Measurements from ENCODE around the gene MTTP. TPM values are rescaled to one million over a fixed set of nuclear protein-coding genes. Genes with fewer than 3 reads are reported as not detected.

MTTP gene
- total RNA-seq, 2 donors from 2014 or later = 1.5 TPM; not detected in 1

DNA sequence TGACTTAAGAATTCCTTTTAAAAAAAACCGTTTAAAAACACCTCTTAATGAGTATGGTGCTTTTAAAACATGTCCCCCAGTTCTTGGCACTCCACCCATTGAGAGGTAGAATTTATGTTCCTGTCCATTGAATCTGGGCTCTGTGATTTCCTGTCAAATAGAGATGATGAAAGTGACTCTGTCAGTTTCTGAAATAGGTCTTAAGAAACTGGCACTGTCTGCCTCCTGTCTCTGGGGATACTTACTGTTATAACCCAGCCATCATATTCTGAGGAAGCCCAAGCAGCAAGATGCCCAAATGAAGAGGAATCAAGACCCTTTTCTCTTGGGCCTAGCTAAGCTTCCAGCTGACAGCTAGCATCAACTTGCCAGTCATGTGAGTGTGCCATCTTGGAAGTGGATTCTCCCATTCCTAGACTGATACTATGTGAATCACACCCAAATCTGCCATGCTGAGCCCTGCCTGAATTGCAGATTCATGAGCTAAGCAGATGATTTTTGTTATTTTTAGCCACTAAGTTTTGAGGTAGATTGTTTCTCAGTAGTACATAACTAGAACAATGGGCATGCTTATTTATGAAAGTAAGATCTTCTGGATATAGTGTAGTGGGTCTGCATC is 60.2 kb downstream of the MTTP start:
- no peaks in the 10 kb centered on the region for H3K27me3 ChIP-seq (replicated peaks; ENCODE audit: insufficient read depth)
- no peak overlapping the region for H3K4me3 ChIP-seq
- WGBS = 74% methylated on average over 1 of the region's 1 CpG
- H3K27ac ChIP-seq = no peak overlapping the region
- H3K36me3 ChIP-seq = no peaks in the 10 kb centered on the region
- H3K9me3 ChIP-seq = no peaks in the 10 kb centered on the region
- intact Hi-C loops (cut with DNase I) = no loop called here
- no peak for DNase-seq (ENCODE audit: low spot score)
- no peaks in the 10 kb centered on the region for H3K4me1 ChIP-seq (replicated peaks)
- TF ChIP-seq POLR2AphosphoS5 (IDR thresholded peaks at IDR 0.05) (no peak), POLR2A (IDR thresholded peaks at IDR 0.05) (no peak)
- TF ChIP-seq, protein P1, sequence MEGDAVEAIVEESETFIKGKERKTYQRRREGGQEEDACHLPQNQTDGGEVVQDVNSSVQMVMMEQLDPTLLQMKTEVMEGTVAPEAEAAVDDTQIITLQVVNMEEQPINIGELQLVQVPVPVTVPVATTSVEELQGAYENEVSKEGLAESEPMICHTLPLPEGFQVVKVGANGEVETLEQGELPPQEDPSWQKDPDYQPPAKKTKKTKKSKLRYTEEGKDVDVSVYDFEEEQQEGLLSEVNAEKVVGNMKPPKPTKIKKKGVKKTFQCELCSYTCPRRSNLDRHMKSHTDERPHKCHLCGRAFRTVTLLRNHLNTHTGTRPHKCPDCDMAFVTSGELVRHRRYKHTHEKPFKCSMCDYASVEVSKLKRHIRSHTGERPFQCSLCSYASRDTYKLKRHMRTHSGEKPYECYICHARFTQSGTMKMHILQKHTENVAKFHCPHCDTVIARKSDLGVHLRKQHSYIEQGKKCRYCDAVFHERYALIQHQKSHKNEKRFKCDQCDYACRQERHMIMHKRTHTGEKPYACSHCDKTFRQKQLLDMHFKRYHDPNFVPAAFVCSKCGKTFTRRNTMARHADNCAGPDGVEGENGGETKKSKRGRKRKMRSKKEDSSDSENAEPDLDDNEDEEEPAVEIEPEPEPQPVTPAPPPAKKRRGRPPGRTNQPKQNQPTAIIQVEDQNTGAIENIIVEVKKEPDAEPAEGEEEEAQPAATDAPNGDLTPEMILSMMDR (IDR thresholded peaks at IDR 0.05) = no peak

DNA sequence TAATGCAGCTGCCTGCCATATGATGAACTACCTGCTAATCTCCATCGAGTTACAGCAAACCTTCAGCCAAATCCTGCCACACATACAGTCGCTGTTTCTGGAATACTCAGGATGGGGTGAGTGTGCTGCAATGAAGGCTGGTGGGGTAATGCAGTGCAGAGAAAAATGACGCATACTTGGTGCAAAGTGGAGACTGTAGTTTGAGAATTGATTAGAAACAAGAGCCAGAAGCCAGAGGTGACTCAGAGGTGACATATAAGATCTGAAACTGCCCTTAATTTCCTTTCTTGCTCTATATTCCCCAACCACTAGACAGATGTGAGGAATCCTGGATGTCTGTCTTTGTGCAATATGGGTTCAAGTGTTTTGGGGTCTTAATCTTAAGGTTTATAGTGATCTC is 61.0 kb downstream of the MTTP start:
- 95% methylated on average over 3 of the region's 3 CpGs for WGBS
- TF ChIP-seq POLR2A (IDR thresholded peaks at IDR 0.05) = no peak
- TF ChIP-seq, protein P1 (IDR thresholded peaks at IDR 0.05) = no peak
- no peak for TF ChIP-seq POLR2AphosphoS5 (IDR thresholded peaks at IDR 0.05)
- H3K27ac ChIP-seq = no peak overlapping the region
- no peaks in the 10 kb centered on the region for H3K4me1 ChIP-seq (replicated peaks)
- H3K36me3 ChIP-seq = no peaks in the 10 kb centered on the region
- DNase-seq (ENCODE audit: low spot score) = no peak
- intact Hi-C loops (cut with DNase I) = no loop called here
- H3K9me3 ChIP-seq = no peaks in the 10 kb centered on the region
- H3K4me3 ChIP-seq = no peak overlapping the region
- no peaks in the 10 kb centered on the region for H3K27me3 ChIP-seq (replicated peaks; ENCODE audit: insufficient read depth)

DNA sequence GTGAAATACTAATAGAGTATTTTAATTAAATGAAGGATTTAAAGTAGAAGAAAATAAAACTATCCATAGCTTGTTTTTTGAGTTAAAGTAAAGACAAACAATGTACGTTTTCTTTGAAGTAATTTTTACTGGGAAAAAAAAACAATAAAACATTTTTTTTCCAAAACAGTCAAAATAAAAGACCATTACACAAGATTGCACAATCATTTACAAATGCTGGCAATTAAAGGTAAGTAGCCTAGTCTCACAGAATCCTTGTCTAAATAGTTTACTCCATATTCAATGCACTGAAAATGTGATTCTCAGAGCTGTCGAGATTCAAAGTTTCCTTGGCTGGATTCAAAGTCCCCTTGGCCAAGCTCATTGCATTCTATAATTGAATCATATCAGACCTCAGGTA is 61.8 kb downstream of the MTTP start:
- Histone ChIP-seq H3K27me3 (replicated peaks; ENCODE audit: insufficient read depth) (no peaks in the 10 kb centered on the region), H3K4me3 (no peak overlapping the region), H3K4me1 (replicated peaks) (no peaks in the 10 kb centered on the region), H3K9me3 (no peaks in the 10 kb centered on the region), H3K27ac (no peak overlapping the region), H3K36me3 (no peaks in the 10 kb centered on the region)
- no peak for DNase-seq (ENCODE audit: low spot score)
- WGBS = 63% methylated on average over 2 of the region's 2 CpGs
- intact Hi-C loops (cut with DNase I) = no loop called here
- TF ChIP-seq, protein P1 (IDR thresholded peaks at IDR 0.05) = no peak
- TF ChIP-seq POLR2AphosphoS5 (IDR thresholded peaks at IDR 0.05) (no peak), POLR2A (IDR thresholded peaks at IDR 0.05) (no peak)

DNA sequence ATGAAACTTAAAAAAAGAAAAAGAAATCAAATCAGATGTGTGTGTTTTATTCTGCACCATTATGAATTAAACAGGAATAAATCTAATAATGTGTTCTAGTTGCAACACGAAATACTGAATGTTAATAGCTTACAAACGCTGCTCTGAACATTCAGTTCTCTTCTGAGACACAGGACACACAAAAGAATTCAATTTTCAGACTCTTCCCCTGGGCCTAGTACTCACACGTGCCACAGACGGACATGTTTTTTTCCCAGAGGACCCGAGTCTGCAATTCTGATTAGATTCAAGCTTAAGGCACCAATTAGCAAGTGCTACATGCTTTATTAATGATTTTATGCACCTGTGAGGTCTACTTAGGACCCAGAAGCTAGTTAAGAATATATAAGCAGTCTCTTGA is 62.5 kb downstream of the MTTP start:
- intact Hi-C loops (cut with DNase I) = no loop called here
- TF ChIP-seq, protein P1 (IDR thresholded peaks at IDR 0.05) = no peak
- TF ChIP-seq POLR2AphosphoS5 (IDR thresholded peaks at IDR 0.05) (no peak), POLR2A (IDR thresholded peaks at IDR 0.05) (no peak)
- DNase-seq (ENCODE audit: low spot score) = no peak
- Histone ChIP-seq H3K4me1 (replicated peaks) (no peaks in the 10 kb centered on the region), H3K9me3 (no peaks in the 10 kb centered on the region), H3K36me3 (no peaks in the 10 kb centered on the region), H3K27ac (no peak overlapping the region), H3K4me3 (no peak overlapping the region), H3K27me3 (replicated peaks; ENCODE audit: insufficient read depth) (no peaks in the 10 kb centered on the region)
- WGBS = 46% methylated on average over 5 of the region's 5 CpGs

DNA sequence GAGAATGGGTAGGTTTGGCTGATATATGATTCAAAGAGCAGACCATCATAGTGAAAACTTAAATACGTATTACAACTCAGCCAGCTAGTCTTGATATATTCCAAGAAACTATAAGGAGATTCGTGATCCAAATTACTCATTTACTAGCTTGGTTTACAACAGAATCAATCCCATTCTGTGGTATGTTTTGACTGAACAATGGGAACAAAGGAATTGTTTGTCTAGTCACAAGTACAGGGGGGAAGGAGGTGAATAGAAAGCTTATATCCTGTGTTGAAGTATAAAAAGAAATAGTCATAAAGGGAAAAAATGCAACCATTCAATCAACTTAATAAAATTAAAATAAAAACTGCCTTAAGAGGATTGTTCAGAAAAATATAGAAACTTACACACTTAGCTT is 66.1 kb downstream of the MTTP start:
- no peaks in the 10 kb centered on the region for H3K36me3 ChIP-seq
- no peaks in the 10 kb centered on the region for H3K27me3 ChIP-seq (replicated peaks; ENCODE audit: insufficient read depth)
- H3K4me1 ChIP-seq (replicated peaks) = no peaks in the 10 kb centered on the region
- no peaks in the 10 kb centered on the region for H3K9me3 ChIP-seq
- H3K4me3 ChIP-seq = no peak overlapping the region
- intact Hi-C loops (cut with DNase I) = no loop called here
- no peak overlapping the region for H3K27ac ChIP-seq
- TF ChIP-seq, protein P1 (IDR thresholded peaks at IDR 0.05) = no peak
- no peak for TF ChIP-seq POLR2A (IDR thresholded peaks at IDR 0.05)
- TF ChIP-seq POLR2AphosphoS5 (IDR thresholded peaks at IDR 0.05) = no peak
- DNase-seq (ENCODE audit: low spot score) = no peak
- WGBS = 56% methylated on average over 2 of the region's 2 CpGs
